Calu3 (cell line): ENCODE data around the gene MAP2K4. TPM values are rescaled to one million over a fixed set of nuclear protein-coding genes. Genes with fewer than 3 reads are reported as not detected.

ENCODE experiments used
- BruUV-seq: library from RNA; stranded (reverse); fragments of 400-500 nt; replicated peaks from 2 replicates; lab custom pipeline; 2021; lab: Mats Ljungman, UMichigan
- CTCF ChIA-PET: fragments of 300-600 bp; sonication (Branson Sonifier 250); formaldehyde crosslinking; loops from one replicate; lab custom pipeline; 2022; ENCODE audit warnings: antibody characterized with exemption; lab: Charles Lee
- DNase-seq: peaks from one replicate; pipeline ENCODE4 v3.0.0; 2022
- H3K27ac Mint-ChIP-seq: one replicate; pipeline ENCODE4 v1.8.0; 2022; ENCODE audit warnings: mixed read lengths; ENCODE audit not compliant: unreplicated experiment
- H3K27me3 Mint-ChIP-seq: one replicate; pipeline ENCODE4 v1.8.0; 2022; ENCODE audit warnings: mixed read lengths; ENCODE audit not compliant: unreplicated experiment
- H3K36me3 Mint-ChIP-seq: one replicate; pipeline ENCODE4 v1.8.0; 2022; ENCODE audit warnings: mild to moderate bottlenecking, moderate library complexity, mixed read lengths; ENCODE audit not compliant: insufficient read depth, unreplicated experiment
- H3K4me1 Mint-ChIP-seq: one replicate; pipeline ENCODE4 v1.8.0; 2022; ENCODE audit warnings: mild to moderate bottlenecking, low read depth, mixed read lengths; ENCODE audit not compliant: unreplicated experiment
- H3K4me3 Mint-ChIP-seq: one replicate; pipeline ENCODE4 v1.8.0; 2022; ENCODE audit warnings: mild to moderate bottlenecking, low read depth, moderate library complexity, mixed read lengths; ENCODE audit not compliant: unreplicated experiment
- H3K9me3 Mint-ChIP-seq: one replicate; pipeline ENCODE4 v1.8.0; 2022; ENCODE audit warnings: low read depth, mixed read lengths; ENCODE audit not compliant: unreplicated experiment
- intact Hi-C: fragments of 100-400 bp; cut with micrococcal nuclease; formaldehyde crosslinking; loops from one replicate; pipeline ENCODE4 v1.10.0; 2022; ENCODE audit not compliant: unreplicated experiment
- total RNA-seq: library from RNA; stranded (reverse); gene quantifications from 2 replicates; pipeline ENCODE4 v1.2.3, GENCODE V29; 2022
- TF ChIP-seq, protein P1 (sequence below): fragments of 200-600 bp; IDR thresholded peaks from one replicate; pipeline ENCODE4 v1.8.0; 2022; ENCODE audit warnings: antibody characterized with exemption; ENCODE audit not compliant: unreplicated experiment

MAP2K4 gene
- total RNA-seq, 1 experiment from 2014 or later = 16.1 TPM

DNA sequence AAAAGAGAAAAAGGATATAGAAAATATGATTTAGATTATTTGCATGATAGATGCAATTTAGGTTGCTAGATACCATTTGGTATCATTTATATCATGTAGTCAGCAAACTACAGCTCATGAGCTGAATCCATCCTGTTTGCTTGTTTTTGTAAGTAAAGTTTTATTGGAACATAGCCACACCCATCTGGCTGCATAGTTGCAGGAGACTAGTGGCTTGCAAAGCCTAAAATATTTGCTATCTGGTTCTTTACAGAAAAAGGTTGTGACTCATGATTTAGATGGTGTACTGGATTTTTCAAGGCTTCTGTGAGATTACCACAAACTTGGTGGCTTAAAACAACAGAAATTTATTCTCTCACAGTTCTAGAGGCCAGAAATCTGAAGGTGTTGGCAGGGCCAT, 49.9 kb downstream of the MAP2K4 start:
- TF ChIP-seq, protein P1, sequence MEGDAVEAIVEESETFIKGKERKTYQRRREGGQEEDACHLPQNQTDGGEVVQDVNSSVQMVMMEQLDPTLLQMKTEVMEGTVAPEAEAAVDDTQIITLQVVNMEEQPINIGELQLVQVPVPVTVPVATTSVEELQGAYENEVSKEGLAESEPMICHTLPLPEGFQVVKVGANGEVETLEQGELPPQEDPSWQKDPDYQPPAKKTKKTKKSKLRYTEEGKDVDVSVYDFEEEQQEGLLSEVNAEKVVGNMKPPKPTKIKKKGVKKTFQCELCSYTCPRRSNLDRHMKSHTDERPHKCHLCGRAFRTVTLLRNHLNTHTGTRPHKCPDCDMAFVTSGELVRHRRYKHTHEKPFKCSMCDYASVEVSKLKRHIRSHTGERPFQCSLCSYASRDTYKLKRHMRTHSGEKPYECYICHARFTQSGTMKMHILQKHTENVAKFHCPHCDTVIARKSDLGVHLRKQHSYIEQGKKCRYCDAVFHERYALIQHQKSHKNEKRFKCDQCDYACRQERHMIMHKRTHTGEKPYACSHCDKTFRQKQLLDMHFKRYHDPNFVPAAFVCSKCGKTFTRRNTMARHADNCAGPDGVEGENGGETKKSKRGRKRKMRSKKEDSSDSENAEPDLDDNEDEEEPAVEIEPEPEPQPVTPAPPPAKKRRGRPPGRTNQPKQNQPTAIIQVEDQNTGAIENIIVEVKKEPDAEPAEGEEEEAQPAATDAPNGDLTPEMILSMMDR = no peak
- intact Hi-C loops = no loop called here
- no peak overlapping the region for H3K4me3 Mint-ChIP-seq
- no TSS peak for BruUV-seq
- no peaks in the 10 kb centered on the region for H3K4me1 Mint-ChIP-seq
- no peak overlapping the region for H3K27ac Mint-ChIP-seq
- H3K9me3 Mint-ChIP-seq = no peaks in the 10 kb centered on the region
- no peaks in the 10 kb centered on the region for H3K36me3 Mint-ChIP-seq
- DNase-seq = no peak
- CTCF ChIA-PET = no interaction called here
- no peaks in the 10 kb centered on the region for H3K27me3 Mint-ChIP-seq

DNA sequence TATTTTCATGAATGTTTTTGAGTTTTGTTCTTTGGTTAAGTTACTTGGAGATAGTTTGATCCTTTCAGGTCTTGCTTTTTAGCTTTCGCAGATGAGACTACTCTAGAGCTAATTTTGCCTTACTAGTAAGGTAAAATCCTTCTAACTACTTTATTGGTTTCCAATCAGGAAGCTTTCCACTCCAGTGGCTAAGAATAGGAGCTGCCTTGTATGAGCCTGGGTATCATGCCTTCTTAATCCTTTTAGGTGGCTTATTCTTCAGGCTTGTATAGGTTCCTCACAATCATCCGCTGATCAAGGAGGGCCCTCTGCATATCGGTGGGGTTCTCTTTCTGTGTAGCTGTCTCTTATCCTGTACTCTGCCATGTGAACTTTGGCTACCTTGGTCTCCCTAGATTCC, 53.7 kb downstream of the MAP2K4 start:
- Mint-ChIP-seq H3K4me3 (no peak overlapping the region), H3K27ac (no peak overlapping the region), H3K9me3 (no peaks in the 10 kb centered on the region), H3K4me1 (no peaks in the 10 kb centered on the region), H3K27me3 (no peaks in the 10 kb centered on the region), H3K36me3 (peaks cover 4% of the 10 kb centered on the region)
- DNase-seq = no peak
- BruUV-seq = no TSS peak
- TF ChIP-seq, protein P1 = no peak
- CTCF ChIA-PET = no interaction called here
- intact Hi-C loops = no loop called here

DNA sequence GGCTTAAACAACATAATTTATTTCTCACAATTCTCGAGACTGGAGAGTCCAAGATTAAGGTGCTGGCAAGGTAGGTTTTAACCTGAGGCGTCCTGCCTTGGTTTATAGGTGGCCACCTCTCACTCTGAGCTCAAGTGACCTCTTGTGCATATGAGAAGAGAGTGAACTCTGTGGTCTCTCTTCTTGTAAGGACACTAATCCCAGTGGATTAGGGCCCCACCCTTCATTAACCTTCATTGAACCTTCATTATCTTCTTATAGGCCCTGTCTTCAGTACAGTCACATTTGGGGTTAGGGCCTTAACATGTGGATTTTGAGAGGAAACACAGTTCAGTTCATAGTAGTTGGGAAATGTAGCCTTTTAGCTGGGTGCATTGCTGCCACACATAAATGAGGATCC, 57.1 kb downstream of the MAP2K4 start:
- H3K9me3 Mint-ChIP-seq = no peaks in the 10 kb centered on the region
- no peaks in the 10 kb centered on the region for H3K27me3 Mint-ChIP-seq
- intact Hi-C loops = no loop called here
- DNase-seq = no peak
- TF ChIP-seq, protein P1 = no peak
- CTCF ChIA-PET = no interaction called here
- H3K27ac Mint-ChIP-seq = no peak overlapping the region
- peaks cover 4% of the 10 kb centered on the region for H3K36me3 Mint-ChIP-seq
- BruUV-seq = no TSS peak
- H3K4me1 Mint-ChIP-seq = no peaks in the 10 kb centered on the region
- H3K4me3 Mint-ChIP-seq = no peak overlapping the region

DNA sequence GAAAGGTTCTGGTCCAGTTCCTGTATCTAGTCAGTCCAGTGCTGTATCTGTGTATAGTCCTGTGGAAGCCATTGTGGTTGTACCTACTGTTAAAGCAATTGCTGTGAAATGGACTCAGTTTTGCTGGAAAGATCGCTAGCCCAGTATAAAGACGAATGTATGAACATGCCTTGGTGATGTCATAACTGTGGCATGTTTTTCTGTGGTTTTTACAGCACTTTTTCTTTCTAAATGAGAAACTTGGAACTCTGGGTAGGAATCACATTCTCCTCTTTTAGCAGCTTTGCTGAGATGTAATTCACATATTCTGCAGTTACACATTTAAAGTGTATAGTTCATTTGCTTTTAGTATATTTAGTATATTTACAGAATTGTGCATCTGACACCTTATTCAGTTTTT, 58.1 kb downstream of the MAP2K4 start:
- peaks cover 4% of the 10 kb centered on the region for H3K36me3 Mint-ChIP-seq
- DNase-seq = no peak
- no peaks in the 10 kb centered on the region for H3K27me3 Mint-ChIP-seq
- no peaks in the 10 kb centered on the region for H3K4me1 Mint-ChIP-seq
- TF ChIP-seq, protein P1 = no peak
- intact Hi-C loops = no loop called here
- no peak overlapping the region for H3K27ac Mint-ChIP-seq
- no TSS peak for BruUV-seq
- no peak overlapping the region for H3K4me3 Mint-ChIP-seq
- no peaks in the 10 kb centered on the region for H3K9me3 Mint-ChIP-seq
- CTCF ChIA-PET = no interaction called here
